Activated CD4-positive, alpha-beta memory T cell treated with anti-CD3 and anti-CD28 coated beads for 36 hours (primary cell): ENCODE results near the gene TYMS. TPM values are rescaled to one million over a fixed set of nuclear protein-coding genes. Genes with fewer than 3 reads are reported as not detected.

ENCODE experiments used
- CTCF ChIA-PET: fragments of 350-600 bp; sonication (Branson Sonifier 250); formaldehyde crosslinking; loops from one replicate; lab custom pipeline; 2021; ENCODE audit warnings: antibody characterized with exemption, inconsistent platforms; lab: Charles Lee
- POLR2A ChIA-PET: fragments of 350-600 bp; sonication (Branson Sonifier 250); formaldehyde crosslinking; loops from one replicate; lab custom pipeline; 2021; ENCODE audit warnings: antibody characterized with exemption; lab: Charles Lee
- DNase-seq: peaks from one replicate; pipeline ENCODE4 v3.0.0-alpha.2; 2020
- H3K27ac Mint-ChIP-seq: one replicate; pipeline ENCODE4 v1.8.0; 2021; ENCODE audit warnings: mixed read lengths
- H3K27me3 Mint-ChIP-seq: one replicate; pipeline ENCODE4 v1.8.0; 2021; ENCODE audit warnings: mixed read lengths
- H3K36me3 Mint-ChIP-seq: one replicate; pipeline ENCODE4 v1.8.0; 2021; ENCODE audit warnings: mixed read lengths
- H3K4me1 Mint-ChIP-seq: one replicate; pipeline ENCODE4 v1.8.0; 2021; ENCODE audit warnings: low read depth, mixed read lengths
- H3K4me3 Mint-ChIP-seq: one replicate; pipeline ENCODE4 v1.8.0; 2021; ENCODE audit warnings: mild to moderate bottlenecking, mixed read lengths
- H3K9me3 Mint-ChIP-seq: one replicate; pipeline ENCODE4 v1.8.0; 2021; ENCODE audit warnings: mixed read lengths
- intact Hi-C: fragments of 100-400 bp; cut with micrococcal nuclease; formaldehyde crosslinking; loops from one replicate; pipeline ENCODE4 v1.15.1; 2023
- total RNA-seq, 2 experiments: library from RNA; stranded (reverse); gene quantifications; one replicate each; pipeline ENCODE4 v1.2.3, GENCODE V29; 2021

Gene TYMS
- total RNA-seq, 2 experiments from 2014 or later: 281 to 287 TPM

DNA sequence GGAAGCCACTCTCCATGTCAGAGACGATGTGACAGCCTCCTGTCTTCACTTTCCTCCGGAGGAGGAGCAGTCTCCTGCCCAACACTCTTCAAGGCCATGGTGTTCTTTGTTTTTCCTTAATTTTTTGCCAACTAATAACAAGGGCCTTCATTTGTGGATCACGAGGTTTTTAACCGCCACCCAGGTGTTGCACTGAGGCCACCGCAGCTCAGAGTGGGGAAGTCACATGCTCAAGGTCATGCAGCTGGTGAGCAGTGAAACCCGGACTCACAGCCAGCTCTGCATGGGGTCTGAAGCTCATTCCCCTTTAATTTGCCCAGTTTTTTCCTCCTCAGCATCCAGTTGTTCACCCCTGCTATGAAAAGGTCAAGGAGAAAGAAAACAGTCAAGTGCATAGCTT is 35.4 kb downstream of the TYMS start:
- DNase-seq: no peak
- no peak overlapping the region for H3K4me3 Mint-ChIP-seq
- H3K36me3 Mint-ChIP-seq: peaks cover 28% of the 10 kb centered on the region
- intact Hi-C loops: no loop called here
- H3K4me1 Mint-ChIP-seq: no peaks in the 10 kb centered on the region
- no peaks in the 10 kb centered on the region for H3K9me3 Mint-ChIP-seq
- POLR2A ChIA-PET: no interaction called here
- CTCF ChIA-PET: interaction anchor here (1.1 kb wide), 1 partner anchor 69 kb away, joined by 3 read pairs; no protein-coding TSS in a partner anchor
- H3K27me3 Mint-ChIP-seq: no peaks in the 10 kb centered on the region
- no peak overlapping the region for H3K27ac Mint-ChIP-seq

DNA sequence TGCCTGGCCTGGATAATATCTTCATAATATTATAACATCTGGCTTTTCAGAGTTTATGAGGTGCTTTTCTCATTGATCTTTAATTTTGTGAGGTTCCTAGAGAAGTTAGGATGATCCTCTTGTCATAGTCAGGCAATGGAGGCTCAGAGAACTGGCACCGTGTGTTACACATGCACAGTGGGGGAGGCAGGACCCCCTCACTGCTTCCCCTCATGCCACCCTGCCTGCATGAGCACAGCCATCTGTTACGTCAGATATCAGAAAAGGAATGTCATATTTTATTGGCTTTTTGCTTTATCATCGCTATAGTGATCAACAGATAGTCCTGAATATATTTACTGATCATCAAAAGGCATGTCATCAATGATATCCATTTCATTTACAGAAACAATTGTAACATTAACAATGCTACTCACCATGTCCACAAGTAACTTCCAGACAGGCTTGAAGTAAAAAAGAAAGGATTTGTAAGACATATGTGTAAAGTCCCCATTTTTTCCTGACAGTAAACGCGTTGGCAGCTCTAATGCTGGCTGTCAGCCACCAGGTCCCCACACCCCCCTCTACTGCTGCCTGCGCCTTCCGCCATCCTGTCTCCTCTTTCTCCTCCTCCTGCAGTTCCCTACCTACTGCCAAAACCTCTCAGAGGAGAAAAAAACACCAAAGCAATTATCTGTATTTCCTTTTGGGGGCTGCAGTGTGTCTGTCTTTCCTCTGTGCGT is 36.2 kb downstream of the TYMS start:
- DNase-seq: no peak
- Mint-ChIP-seq H3K27me3 (no peaks in the 10 kb centered on the region), H3K27ac (no peak overlapping the region), H3K36me3 (peaks cover 25% of the 10 kb centered on the region), H3K4me3 (no peak overlapping the region), H3K9me3 (no peaks in the 10 kb centered on the region), H3K4me1 (no peaks in the 10 kb centered on the region)
- intact Hi-C loops: no loop called here
- ChIA-PET CTCF (interaction anchor here (1.1 kb wide), 1 partner anchor 70 kb away, joined by 3 read pairs; no protein-coding TSS in a partner anchor), POLR2A (no interaction called here)

DNA sequence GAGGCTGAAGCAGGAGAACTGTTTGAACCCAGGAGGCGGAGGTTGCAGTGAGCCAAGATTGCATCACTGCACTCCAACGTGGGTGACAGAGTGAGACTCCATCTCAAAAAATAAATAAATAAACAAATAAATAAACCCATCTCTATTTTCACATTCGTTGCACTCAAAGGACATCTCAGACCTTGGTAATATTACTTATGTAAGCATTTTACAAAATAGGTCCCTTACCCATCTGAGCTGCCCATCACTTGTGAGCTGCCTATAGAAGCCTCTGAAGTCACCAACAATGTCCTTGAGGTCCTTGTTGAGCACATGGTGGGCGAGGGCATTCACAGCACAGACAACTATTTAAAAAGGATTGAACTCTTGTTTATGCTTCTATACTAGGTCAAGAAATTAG is 39.6 kb downstream of the TYMS start:
- no peaks in the 10 kb centered on the region for H3K9me3 Mint-ChIP-seq
- ChIA-PET POLR2A (interaction anchor here (0.6 kb wide), 1 partner anchor 201 kb away, joined by 5 read pairs; no protein-coding TSS in a partner anchor), CTCF (interaction anchor here (0.8 to 0.9 kb wide), 2 partner anchors 10 to 16 kb away, joined by 3 read pairs; partner anchors contain the start of gene ENOSF1)
- H3K27ac Mint-ChIP-seq: no peak overlapping the region
- H3K27me3 Mint-ChIP-seq: no peaks in the 10 kb centered on the region
- H3K4me3 Mint-ChIP-seq: no peak overlapping the region
- peaks cover 23% of the 10 kb centered on the region for H3K36me3 Mint-ChIP-seq
- no peak for DNase-seq
- H3K4me1 Mint-ChIP-seq: no peaks in the 10 kb centered on the region
- intact Hi-C loops: no loop called here

DNA sequence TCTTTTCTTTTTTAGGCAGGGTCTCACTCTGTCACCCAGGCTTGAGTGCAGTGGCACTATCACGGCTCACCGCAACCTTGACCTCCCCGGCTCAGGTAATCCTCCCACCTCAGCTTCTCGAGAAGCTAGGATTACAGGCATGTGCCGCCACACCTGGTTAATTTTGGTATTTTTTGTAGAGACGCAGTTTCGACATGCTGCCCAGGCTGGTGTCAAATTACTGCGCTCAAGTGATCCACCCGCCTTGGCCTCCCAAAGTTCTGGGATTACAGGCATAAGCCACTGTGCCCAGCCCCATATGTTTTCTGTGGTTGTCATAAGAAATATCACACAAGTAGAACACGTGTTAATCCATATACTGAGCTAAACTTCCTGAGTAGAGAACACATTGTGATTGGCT is 40.3 kb downstream of the TYMS start:
- intact Hi-C loops: no loop called here
- CTCF ChIA-PET: no interaction called here
- no peak for DNase-seq
- H3K27ac Mint-ChIP-seq: no peak overlapping the region
- peaks cover 20% of the 10 kb centered on the region for H3K36me3 Mint-ChIP-seq
- peaks cover 2% of the 10 kb centered on the region for H3K4me1 Mint-ChIP-seq
- no peak overlapping the region for H3K4me3 Mint-ChIP-seq
- no peaks in the 10 kb centered on the region for H3K9me3 Mint-ChIP-seq
- POLR2A ChIA-PET: no interaction called here
- H3K27me3 Mint-ChIP-seq: no peaks in the 10 kb centered on the region

DNA sequence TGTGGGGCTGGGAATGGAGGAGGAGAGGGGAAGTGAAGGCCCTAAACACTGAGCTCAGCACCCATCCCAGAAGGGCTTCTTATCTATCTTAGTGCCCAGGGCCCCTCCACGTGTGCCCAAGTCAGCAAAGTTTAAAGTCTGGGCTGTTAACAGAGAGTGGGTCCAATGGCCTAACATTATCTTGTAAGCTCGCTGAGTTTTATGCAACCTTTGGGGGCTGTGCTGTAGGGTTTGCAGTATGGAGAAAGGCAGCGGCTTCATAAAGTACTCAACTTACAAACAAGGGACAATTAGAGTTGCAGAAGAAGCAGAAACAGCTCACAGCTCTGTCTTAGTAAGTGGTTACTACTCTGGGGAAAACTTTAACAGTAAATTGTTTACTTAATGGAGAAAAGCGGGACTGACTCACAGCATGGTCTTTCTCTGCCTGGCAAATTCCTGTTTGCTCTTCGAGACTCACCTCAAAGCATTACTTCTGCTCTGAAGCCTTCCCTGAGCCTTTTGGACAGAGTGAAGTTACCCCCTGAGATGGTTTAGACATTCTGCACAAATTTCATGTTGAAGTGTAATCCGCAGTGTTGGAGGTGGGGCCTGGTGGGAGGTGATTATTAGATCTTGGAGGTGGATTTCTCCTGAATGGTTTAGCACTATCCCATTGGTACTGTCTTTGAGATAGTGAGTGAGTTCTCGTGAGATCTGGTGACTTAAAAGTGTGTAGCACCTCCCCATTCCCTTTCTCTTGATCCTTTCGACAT is 45.9 kb downstream of the TYMS start:
- intact Hi-C loops: loop anchor here (1.0 kb wide), 1 partner anchor 8 kb away; no protein-coding TSS in a partner anchor
- H3K27ac Mint-ChIP-seq: peak overlapping the region; percentile 44
- no peaks in the 10 kb centered on the region for H3K27me3 Mint-ChIP-seq
- CTCF ChIA-PET: interaction anchor here (0.8 to 2.2 kb wide), 3 partner anchors 9 to 136 kb away, joined by 3 to 7 read pairs (median 6); partner anchors contain the start of gene ENOSF1
- DNase-seq: no peak
- no peak overlapping the region for H3K4me3 Mint-ChIP-seq
- H3K9me3 Mint-ChIP-seq: no peaks in the 10 kb centered on the region
- peaks cover 35% of the 10 kb centered on the region for H3K36me3 Mint-ChIP-seq
- POLR2A ChIA-PET: interaction anchor here (0.8 to 1.7 kb wide), 2 partner anchors 9 to 109 kb away, joined by 3 to 5 read pairs; partner anchors contain the start of gene ENOSF1
- H3K4me1 Mint-ChIP-seq: peaks cover 18% of the 10 kb centered on the region

DNA sequence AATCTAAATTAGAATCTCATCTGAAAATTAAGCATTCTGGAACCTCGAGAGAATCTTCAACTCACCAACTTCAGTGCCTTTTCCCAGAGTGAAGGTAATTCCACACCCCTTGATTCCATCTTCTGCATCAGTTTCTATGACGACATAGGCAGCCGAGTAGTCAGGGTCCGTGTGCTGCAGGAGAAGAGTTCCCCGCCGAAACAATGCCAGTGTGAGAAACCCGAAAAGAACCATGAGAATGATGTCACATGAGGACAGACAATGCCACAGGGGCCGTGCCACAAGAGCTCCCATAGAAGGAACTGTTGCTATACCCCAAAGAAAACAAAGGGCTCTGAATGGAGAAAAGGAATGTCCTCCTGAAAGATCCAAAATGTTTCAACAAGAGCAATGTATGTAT is 49.0 kb downstream of the TYMS start:
- no peak for DNase-seq
- Mint-ChIP-seq H3K27me3 (no peaks in the 10 kb centered on the region), H3K4me3 (no peak overlapping the region), H3K36me3 (peaks cover 44% of the 10 kb centered on the region), H3K27ac (no peak overlapping the region), H3K9me3 (no peaks in the 10 kb centered on the region), H3K4me1 (peaks cover 42% of the 10 kb centered on the region)
- intact Hi-C loops: no loop called here
- ChIA-PET CTCF (interaction anchor here (0.9 kb wide), 1 partner anchor 10 kb away, joined by 3 read pairs; no protein-coding TSS in a partner anchor), POLR2A (no interaction called here)

DNA sequence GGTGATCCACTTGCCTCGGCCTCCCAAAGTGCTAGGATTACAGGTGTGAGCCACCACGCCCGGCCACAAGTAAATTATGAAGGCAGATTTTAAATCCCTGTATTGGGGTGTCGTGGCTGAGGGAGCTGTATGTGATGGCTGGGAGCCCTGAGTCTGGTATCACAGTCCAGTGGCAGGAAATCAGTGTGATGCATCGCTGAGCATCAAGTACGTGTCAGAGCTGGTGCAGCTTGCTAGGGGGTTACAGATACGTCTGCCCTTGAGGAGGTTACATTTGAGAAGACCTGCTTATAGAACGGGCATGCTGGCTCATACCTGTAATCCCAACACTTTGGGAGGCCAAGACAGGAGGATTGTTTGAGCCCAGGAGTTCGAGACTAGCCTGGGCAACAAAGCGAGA is 50.6 kb downstream of the TYMS start:
- DNase-seq: no peak
- Mint-ChIP-seq H3K36me3 (peaks cover 41% of the 10 kb centered on the region), H3K27me3 (no peaks in the 10 kb centered on the region)

DNA sequence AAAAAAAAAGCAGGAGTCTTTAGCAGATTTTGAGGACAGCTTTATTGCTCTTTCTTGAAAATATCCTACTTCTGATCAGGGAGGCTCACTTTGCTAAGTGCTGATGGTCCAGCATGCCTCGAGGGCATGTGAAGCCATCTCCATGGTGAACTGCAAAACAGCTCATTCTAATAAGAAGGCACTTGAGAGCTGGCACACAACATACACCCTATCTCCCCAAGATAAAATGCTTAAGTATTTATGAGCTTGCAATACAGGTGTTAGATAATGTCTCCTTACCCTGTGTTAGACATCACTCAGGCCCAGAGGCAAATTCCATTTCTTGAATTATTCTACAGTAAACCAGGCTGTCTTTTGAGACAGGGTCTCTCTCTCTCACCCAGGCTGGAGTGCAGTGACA is 52.3 kb downstream of the TYMS start:
- no peaks in the 10 kb centered on the region for H3K27me3 Mint-ChIP-seq
- no peak for DNase-seq
- H3K4me3 Mint-ChIP-seq: no peak overlapping the region
- peaks cover 37% of the 10 kb centered on the region for H3K4me1 Mint-ChIP-seq
- H3K9me3 Mint-ChIP-seq: no peaks in the 10 kb centered on the region
- H3K36me3 Mint-ChIP-seq: peaks cover 32% of the 10 kb centered on the region
- POLR2A ChIA-PET: interaction anchor here (0.9 kb wide), 1 partner anchor 443 kb away, joined by 3 read pairs; no protein-coding TSS in a partner anchor
- CTCF ChIA-PET: interaction anchor here (1.2 to 2.2 kb wide), 4 partner anchors 11 to 130 kb away, joined by 3 to 14 read pairs (median 6); no protein-coding TSS in a partner anchor
- H3K27ac Mint-ChIP-seq: no peak overlapping the region
- intact Hi-C loops: loop anchor here (5.0 to 10.0 kb wide), 3 partner anchors 85 to 442 kb away; partner anchors contain the start of genes CLUL1 and THOC1

More for the DNA sequence above, 50.6 kb downstream of the TYMS start:
- no peaks in the 10 kb centered on the region for H3K9me3 Mint-ChIP-seq
- CTCF ChIA-PET: interaction anchor here (1.5 kb wide), 1 partner anchor 122 kb away, joined by 6 read pairs; no protein-coding TSS in a partner anchor
- POLR2A ChIA-PET: interaction anchor here (0.6 to 1.2 kb wide), 2 partner anchors 33 to 526 kb away, joined by 3 to 4 read pairs; no protein-coding TSS in a partner anchor
- intact Hi-C loops: no loop called here
- H3K4me3 Mint-ChIP-seq: no peak overlapping the region
- H3K27ac Mint-ChIP-seq: no peak overlapping the region
- peaks cover 39% of the 10 kb centered on the region for H3K4me1 Mint-ChIP-seq

DNA sequence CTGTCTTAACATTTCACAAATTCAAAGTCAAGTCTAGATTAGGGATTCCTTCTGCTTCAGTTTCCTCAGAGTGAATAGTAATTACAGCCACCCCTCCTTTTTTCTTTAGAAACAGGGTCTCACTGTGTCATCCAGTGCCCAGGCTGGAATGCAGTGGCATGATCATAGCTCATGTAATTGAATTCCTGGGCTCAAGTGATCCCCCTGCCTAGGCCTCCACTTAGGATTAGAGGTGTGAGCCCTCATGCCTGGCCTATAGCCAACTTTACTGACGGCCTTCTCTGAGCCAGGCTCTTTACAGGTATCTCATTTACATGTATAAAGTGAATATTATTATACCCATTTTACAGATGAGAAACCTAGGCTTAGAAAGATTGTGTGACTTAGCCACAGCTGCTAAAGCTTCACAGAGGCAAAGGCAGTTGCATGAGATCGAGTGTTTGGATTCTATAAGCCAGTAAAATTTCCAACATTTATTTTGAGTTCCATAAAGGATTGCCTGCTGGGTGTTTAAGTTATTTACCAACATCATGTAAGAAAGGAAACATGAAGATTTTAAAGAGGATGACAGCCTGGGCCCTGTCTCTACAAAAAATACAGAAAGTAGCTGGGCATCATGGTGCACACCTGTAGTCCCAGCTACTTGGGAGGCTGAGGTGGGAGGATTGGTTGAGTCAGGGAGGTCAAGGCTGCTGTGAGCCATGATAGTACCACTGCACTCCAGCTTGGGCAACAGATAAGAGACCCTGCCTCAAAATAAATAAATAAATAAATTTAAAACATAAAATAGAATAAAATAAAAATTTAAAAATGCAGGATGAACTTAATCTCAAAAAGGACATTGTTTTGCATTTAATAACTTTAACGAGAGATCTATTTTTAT is 53.2 kb downstream of the TYMS start:
- Mint-ChIP-seq H3K27me3 (no peaks in the 10 kb centered on the region), H3K27ac (peak overlapping the region; percentile 88), H3K9me3 (no peaks in the 10 kb centered on the region), H3K4me3 (peak overlapping the region; percentile 82), H3K4me1 (peaks cover 46% of the 10 kb centered on the region), H3K36me3 (peaks cover 24% of the 10 kb centered on the region)
- ChIA-PET CTCF (interaction anchor here (0.6 to 2.2 kb wide), 5 partner anchors 12 to 130 kb away, joined by 3 to 14 read pairs (median 6); no protein-coding TSS in a partner anchor), POLR2A (interaction anchor here (1.0 to 1.3 kb wide), 2 partner anchors 28 to 53 kb away, joined by 3 to 5 read pairs; no protein-coding TSS in a partner anchor)
- DNase-seq: no peak
- intact Hi-C loops: loop anchor here (1.0 to 10.0 kb wide), 5 partner anchors 7 to 443 kb away; partner anchors contain the start of genes CLUL1 and THOC1

DNA sequence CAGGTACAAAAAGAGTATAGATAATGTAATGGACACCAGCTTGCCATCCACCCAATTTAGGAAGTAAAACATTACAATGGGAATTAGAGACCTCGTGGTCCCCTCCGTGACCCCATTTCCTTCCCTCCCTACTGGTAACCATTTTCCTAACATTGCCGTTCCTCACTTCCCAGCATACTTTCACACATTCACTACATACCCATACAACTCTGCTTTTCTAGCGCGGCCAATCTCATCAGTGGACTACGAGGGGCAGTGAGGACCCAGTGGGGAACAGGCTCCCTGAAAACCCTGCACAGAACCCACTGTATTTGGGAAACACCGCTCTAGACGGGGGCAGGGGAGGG is 53.8 kb downstream of the TYMS start:
- CTCF ChIA-PET: interaction anchor here (0.6 to 2.2 kb wide), 3 partner anchors 120 to 129 kb away, joined by 3 to 14 read pairs (median 6); no protein-coding TSS in a partner anchor
- H3K4me3 Mint-ChIP-seq: peak overlapping the region; percentile 82
- POLR2A ChIA-PET: interaction anchor here (1.0 to 1.3 kb wide), 2 partner anchors 29 to 53 kb away, joined by 3 to 5 read pairs; no protein-coding TSS in a partner anchor
- peak overlapping the region; percentile 88 for H3K27ac Mint-ChIP-seq
- intact Hi-C loops: loop anchor here (1.0 to 10.0 kb wide), 5 partner anchors 8 to 444 kb away; partner anchors contain the start of genes CLUL1 and THOC1
- peaks cover 52% of the 10 kb centered on the region for H3K4me1 Mint-ChIP-seq
- no peaks in the 10 kb centered on the region for H3K27me3 Mint-ChIP-seq
- DNase-seq: peak; percentile 16
- H3K36me3 Mint-ChIP-seq: peaks cover 21% of the 10 kb centered on the region
- H3K9me3 Mint-ChIP-seq: no peaks in the 10 kb centered on the region
